Measurements from ENCODE around the gene NAA38.

Gene NAA38

DNA sequence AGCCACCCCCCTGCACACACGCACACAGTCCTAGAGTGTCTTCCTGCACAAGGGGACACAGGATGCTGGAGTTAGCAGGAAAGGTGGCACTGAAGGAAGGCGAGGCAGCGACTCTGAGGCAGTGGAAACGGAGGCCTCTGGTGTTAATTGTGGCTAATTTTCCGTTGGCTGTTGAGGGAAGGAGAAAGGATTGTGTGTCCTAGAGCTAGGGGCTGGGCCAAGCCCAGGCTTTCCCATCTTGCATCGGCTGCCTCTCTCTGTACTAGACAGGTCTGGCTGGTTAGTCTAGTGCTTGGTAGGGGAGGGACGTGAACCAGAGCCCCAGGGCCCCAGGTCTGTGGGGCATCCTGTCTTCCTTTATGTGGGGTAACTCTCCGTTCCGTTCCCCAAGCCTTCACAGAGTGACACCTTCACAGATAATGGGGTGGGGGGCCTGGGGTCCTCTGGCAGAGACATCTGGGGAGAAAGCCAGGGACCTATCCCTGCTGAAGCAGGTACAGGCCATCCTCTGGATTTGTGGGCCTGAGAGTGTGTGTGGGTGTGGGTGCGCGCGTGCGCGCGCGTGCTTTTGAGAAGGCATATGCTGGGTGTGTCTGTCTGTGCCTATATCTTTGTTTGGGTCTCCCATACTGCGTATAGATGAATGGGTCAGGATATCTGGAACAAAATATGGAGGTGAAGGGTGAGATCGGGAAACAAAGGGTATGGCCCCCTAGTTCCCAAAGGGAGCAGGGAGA is 31.0 kb upstream of the NAA38 start, which contains the start of gene CHD3 (continued):
- TF ChIP-seq ZNF37A (tag by site-specific recombination; IDR thresholded peaks at IDR 0.05): no peak

- Histone ChIP-seq H3K9me3 (ENCODE audit: control insufficient read depth, insufficient read depth, low read depth, low read length) (no peaks in the 10 kb centered on the region), H3K27ac (ENCODE audit: extremely low read depth, low read depth, low read length) (peak overlapping the region; percentile 100), H3K4me1 (ENCODE audit: control insufficient read depth, insufficient read depth, low read length) (peaks cover 30% of the 10 kb centered on the region), H3K4me3 (ENCODE audit: low read depth, low read length) (peak overlapping the region; percentile 55), H3K36me3 (ENCODE audit: control insufficient read depth in 2 of 2, insufficient read depth in 1 of 2, low read length in 2 of 2) (peaks cover 22 to 33% of the 10 kb centered on the region in 2 experiments)
- POLR2A ChIA-PET: interaction anchor here (1.2 to 1.6 kb wide), 2 partner anchors 31 to 44 kb away, joined by 4 to 8 read pairs; partner anchors contain the start of genes CNTROB, NAA38 and TRAPPC1
- CTCF ChIA-PET: interaction anchor here (1.2 to 2.4 kb wide), 2 partner anchors 10 to 144 kb away, joined by 4 to 8 read pairs; no protein-coding TSS in a partner anchor
- TF ChIP-seq ZNF169 (tag by site-specific recombination; IDR thresholded peaks at IDR 0.05) (no peak), PRDM2 (tag by site-specific recombination; IDR thresholded peaks at IDR 0.05; ENCODE audit: borderline replicate concordance) (no peak), ZNF654 (tag by site-specific recombination; IDR thresholded peaks at IDR 0.05; ENCODE audit: low read depth) (no peak), BCL11B (tag by site-specific recombination; IDR thresholded peaks at IDR 0.05; ENCODE audit: low read depth) (no peak), ZNF510 (tag by site-specific recombination; IDR thresholded peaks at IDR 0.05; ENCODE audit: insufficient replicate concordance) (no peak), KLF10 (tag by site-specific recombination; IDR thresholded peaks at IDR 0.05) (peak; percentile 86), ZNF768 (tag by site-specific recombination; IDR thresholded peaks at IDR 0.05) (no peak), ZBTB1 (tag by site-specific recombination; IDR thresholded peaks at IDR 0.05) (no peak), ZNF398 (tag by site-specific recombination; IDR thresholded peaks at IDR 0.05) (peak; percentile 98), ZNF701 (tag by site-specific recombination; IDR thresholded peaks at IDR 0.05) (no peak), KLF9 (tag by site-specific recombination; IDR thresholded peaks at IDR 0.05; ENCODE audit: low read depth) (peak; percentile 49), ZSCAN16 (tag by site-specific recombination; IDR thresholded peaks at IDR 0.05) (peak; percentile 53; the same call in 1 of the 2 replicates), ZNF335 (tag by site-specific recombination; conservative IDR thresholded peaks at IDR 0.05) (peak; percentile 54; the same call in 1 of the 2 replicates), ZNF266 (tag by site-specific recombination; IDR thresholded peaks at IDR 0.05; ENCODE audit: low read depth) (no peak), ZNF626 (tag by site-specific recombination; IDR thresholded peaks at IDR 0.05) (no peak), ZBTB21 (tag by site-specific recombination; IDR thresholded peaks at IDR 0.05) (no peak), ZBTB17 (tag by site-specific recombination; IDR thresholded peaks at IDR 0.05) (peak; percentile 91), ZNF140 (tag by site-specific recombination; IDR thresholded peaks at IDR 0.05) (no peak), ZNF621 (tag by site-specific recombination; IDR thresholded peaks at IDR 0.05) (no peak), KLF16 (tag by site-specific recombination; IDR thresholded peaks at IDR 0.05) (0 out of 2 replicates have a peak, but pooled peaks have one; percentile 33), ZNF16 (tag by site-specific recombination; IDR thresholded peaks at IDR 0.05; ENCODE audit: low read depth) (no peak), ZNF548 (tag by site-specific recombination; IDR thresholded peaks at IDR 0.05) (no peak), ZNF645 (tag by site-specific recombination; IDR thresholded peaks at IDR 0.05) (no peak), ZNF324 (tag by site-specific recombination; IDR thresholded peaks at IDR 0.05) (no peak; the same call in 1 of the 2 replicates)
- TF ChIP-seq, protein P1, sequence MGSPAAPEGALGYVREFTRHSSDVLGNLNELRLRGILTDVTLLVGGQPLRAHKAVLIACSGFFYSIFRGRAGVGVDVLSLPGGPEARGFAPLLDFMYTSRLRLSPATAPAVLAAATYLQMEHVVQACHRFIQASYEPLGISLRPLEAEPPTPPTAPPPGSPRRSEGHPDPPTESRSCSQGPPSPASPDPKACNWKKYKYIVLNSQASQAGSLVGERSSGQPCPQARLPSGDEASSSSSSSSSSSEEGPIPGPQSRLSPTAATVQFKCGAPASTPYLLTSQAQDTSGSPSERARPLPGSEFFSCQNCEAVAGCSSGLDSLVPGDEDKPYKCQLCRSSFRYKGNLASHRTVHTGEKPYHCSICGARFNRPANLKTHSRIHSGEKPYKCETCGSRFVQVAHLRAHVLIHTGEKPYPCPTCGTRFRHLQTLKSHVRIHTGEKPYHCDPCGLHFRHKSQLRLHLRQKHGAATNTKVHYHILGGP (tag by site-specific recombination; IDR thresholded peaks at IDR 0.05): no peak
Observed at GRCh38 chr17:7887482-7888183, 30.3 kb upstream of the NAA38 start.

Measured in HEK293 (cell line).